Nephron progenitor cell (in vitro differentiated cells): ENCODE measurements around the gene SMARCA2.
A peak's percentile ranks its signal among the peaks of the same experiment; 100 is the strongest.

Experiments
- DNase-seq: peaks from one replicate; pipeline ENCODE4 v3.0.0; 2021
- H3K27ac Mint-ChIP-seq: 2 replicates; pipeline ENCODE4 v1.8.0; 2021; ENCODE audit warnings: mild to moderate bottlenecking, moderate library complexity, mixed read lengths
- H3K27me3 Mint-ChIP-seq: 2 replicates; pipeline ENCODE4 v1.8.0; 2021; ENCODE audit warnings: mild to moderate bottlenecking, low read depth, mixed read lengths; ENCODE audit not compliant: poor library complexity
- H3K36me3 Mint-ChIP-seq: 2 replicates; pipeline ENCODE4 v1.8.0; 2021; ENCODE audit warnings: low read depth, mixed read lengths
- H3K4me1 Mint-ChIP-seq: 2 replicates; pipeline ENCODE4 v1.8.0; 2021; ENCODE audit warnings: mixed read lengths
- H3K4me3 Mint-ChIP-seq: 2 replicates; pipeline ENCODE4 v1.8.0; 2021; ENCODE audit warnings: mild to moderate bottlenecking, moderate library complexity, mixed read lengths
- H3K9me3 Mint-ChIP-seq: 2 replicates; pipeline ENCODE4 v1.8.0; 2021; ENCODE audit warnings: mild to moderate bottlenecking, moderate library complexity, mixed read lengths
- TF ChIP-seq, protein P1 (sequence below): fragments of 200-600 bp; sonication (generic); IDR thresholded peaks from 2 replicates; pipeline ENCODE4 v1.5.0; 2021; ENCODE audit warnings: antibody characterized with exemption

The SMARCA2 gene

DNA sequence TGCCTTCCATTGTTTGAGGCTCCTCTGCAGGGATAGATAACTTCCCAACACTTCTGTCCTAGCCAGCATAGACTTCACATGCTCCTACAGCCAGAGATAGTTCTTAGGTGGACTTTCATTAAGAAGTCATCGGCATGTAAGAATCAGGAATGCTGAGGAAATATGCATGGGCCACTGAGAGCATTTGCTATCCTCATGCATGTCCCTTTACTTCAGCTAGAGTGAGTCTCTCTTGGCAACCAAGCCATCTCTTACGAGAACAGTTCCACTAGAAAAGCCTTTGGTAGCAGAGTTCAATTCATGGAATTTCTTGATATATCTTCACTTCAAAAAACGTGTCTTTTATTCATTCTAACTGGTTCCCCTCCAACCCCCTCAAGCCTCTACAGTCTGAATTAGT lies 202.4 kb downstream of the SMARCA2 start:
- H3K36me3 Mint-ChIP-seq, result no peaks in the 10 kb centered on the region
- H3K4me1 Mint-ChIP-seq, result peaks cover 5% of the 10 kb centered on the region
- DNase-seq, result no peak
- H3K9me3 Mint-ChIP-seq, result peaks cover 10% of the 10 kb centered on the region
- no peak overlapping the region for H3K27ac Mint-ChIP-seq
- TF ChIP-seq, protein P1, sequence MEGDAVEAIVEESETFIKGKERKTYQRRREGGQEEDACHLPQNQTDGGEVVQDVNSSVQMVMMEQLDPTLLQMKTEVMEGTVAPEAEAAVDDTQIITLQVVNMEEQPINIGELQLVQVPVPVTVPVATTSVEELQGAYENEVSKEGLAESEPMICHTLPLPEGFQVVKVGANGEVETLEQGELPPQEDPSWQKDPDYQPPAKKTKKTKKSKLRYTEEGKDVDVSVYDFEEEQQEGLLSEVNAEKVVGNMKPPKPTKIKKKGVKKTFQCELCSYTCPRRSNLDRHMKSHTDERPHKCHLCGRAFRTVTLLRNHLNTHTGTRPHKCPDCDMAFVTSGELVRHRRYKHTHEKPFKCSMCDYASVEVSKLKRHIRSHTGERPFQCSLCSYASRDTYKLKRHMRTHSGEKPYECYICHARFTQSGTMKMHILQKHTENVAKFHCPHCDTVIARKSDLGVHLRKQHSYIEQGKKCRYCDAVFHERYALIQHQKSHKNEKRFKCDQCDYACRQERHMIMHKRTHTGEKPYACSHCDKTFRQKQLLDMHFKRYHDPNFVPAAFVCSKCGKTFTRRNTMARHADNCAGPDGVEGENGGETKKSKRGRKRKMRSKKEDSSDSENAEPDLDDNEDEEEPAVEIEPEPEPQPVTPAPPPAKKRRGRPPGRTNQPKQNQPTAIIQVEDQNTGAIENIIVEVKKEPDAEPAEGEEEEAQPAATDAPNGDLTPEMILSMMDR, result no peak
- H3K27me3 Mint-ChIP-seq, result no peaks in the 10 kb centered on the region
- H3K4me3 Mint-ChIP-seq, result no peak overlapping the region

DNA sequence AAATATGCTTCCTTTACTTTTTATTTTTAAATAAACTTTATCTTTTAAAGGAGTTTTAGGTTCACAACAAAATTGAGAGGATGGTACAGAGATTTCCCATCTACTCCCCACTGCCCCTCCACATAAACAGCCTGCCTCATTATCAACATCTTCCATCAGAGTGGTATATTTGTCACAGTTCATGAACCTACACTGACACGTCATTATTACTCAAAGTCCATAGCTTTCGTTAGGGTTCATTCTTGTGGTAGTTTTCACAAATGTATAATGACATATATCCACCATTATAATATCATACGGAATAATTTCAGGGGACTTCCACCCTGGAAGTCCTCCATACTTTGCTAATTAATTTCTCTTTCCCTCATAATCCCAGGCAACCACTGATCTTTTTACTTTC lies 204.9 kb downstream of the SMARCA2 start:
- H3K36me3 Mint-ChIP-seq, result no peaks in the 10 kb centered on the region
- TF ChIP-seq, protein P1, result no peak
- H3K27ac Mint-ChIP-seq, result no peak overlapping the region
- no peak overlapping the region for H3K4me3 Mint-ChIP-seq
- no peaks in the 10 kb centered on the region for H3K4me1 Mint-ChIP-seq
- no peak for DNase-seq
- peaks cover 27% of the 10 kb centered on the region for H3K9me3 Mint-ChIP-seq
- no peaks in the 10 kb centered on the region for H3K27me3 Mint-ChIP-seq

DNA sequence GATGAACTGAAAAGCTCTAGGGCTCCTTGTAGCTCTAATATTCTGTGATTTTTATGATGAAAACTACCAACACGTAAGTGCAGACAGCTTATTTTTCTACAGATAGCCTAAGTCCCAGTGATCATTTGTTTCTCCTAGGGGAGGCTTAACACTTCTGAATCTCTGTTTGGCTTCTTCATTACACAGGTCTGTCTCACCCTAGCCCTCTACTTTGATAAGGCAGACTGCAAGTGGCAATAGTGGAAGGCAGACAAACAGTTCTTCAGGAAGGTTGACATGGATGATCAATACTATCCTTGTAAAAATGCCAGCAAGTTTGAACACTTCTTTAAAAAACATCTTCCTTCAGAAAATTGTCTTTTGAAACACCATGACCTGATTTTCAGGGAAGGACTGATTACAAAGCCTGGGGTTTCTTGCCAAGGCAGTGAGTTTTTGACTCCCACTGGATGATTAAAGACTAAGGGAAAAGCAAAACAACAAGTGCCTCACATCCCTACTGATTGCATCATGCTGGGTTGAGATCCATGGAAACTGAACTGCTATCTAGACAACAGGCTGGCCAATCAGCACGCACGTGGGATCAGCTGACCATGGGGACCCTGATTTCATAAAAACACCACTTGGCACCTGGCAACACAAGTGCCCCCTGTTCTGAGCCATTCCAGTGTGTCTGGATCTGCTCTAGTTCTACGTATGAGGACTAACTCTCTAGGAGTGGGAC lies 212.2 kb downstream of the SMARCA2 start:
- H3K4me1 Mint-ChIP-seq, result peaks cover 18% of the 10 kb centered on the region
- H3K27me3 Mint-ChIP-seq, result peaks cover 3% of the 10 kb centered on the region
- H3K36me3 Mint-ChIP-seq, result no peaks in the 10 kb centered on the region
- no peak overlapping the region for H3K4me3 Mint-ChIP-seq
- peak overlapping the region; percentile 51 for H3K27ac Mint-ChIP-seq
- no peak for DNase-seq
- peaks cover 24% of the 10 kb centered on the region for H3K9me3 Mint-ChIP-seq
- TF ChIP-seq, protein P1, result no peak

DNA sequence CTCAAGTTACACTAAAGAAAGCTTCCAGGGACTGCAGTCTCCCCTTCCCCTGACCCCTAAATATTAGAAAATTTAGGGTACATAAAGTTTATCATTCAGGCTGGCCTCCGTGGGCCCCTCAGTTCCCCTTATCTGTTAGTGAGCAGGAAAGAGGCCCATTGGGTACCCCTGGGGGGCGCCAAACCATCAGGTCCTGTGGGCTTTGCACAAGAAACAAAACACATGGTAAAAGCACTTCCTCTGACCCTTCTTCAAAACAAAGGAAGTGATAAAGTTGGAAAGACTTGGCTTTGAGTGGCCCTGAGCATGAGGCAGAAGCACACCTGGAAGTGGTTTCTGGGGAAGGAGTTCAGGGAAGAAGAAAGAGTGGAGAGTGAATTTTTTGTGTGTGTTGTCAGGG lies 213.0 kb downstream of the SMARCA2 start:
- TF ChIP-seq, protein P1, result no peak
- Mint-ChIP-seq H3K27me3 (peaks cover 3% of the 10 kb centered on the region), H3K4me1 (peaks cover 18% of the 10 kb centered on the region), H3K27ac (no peak overlapping the region), H3K9me3 (peaks cover 16% of the 10 kb centered on the region), H3K36me3 (no peaks in the 10 kb centered on the region), H3K4me3 (no peak overlapping the region)
- peak; percentile 17 for DNase-seq

DNA sequence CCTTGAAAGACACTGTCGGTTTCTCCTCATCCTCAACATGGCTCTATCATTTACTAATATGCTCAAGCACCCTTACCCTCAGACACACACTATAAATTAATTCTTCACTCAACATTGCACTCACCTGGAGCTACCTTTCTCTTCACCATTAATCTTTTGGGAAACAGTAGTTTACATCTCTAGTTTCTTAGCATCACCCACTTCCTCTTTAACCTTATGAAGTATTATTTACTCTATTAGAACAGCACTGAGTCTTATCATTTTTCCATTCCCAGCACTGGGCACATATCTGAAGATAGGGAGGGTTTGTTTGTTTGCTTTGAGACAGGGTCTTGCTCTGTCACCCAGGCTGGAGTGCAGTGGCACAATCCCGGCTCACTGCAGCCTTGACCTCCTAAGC lies 213.5 kb downstream of the SMARCA2 start:
- no peak for DNase-seq
- H3K9me3 Mint-ChIP-seq, result peaks cover 13% of the 10 kb centered on the region
- no peak overlapping the region for H3K4me3 Mint-ChIP-seq
- peaks cover 3% of the 10 kb centered on the region for H3K27me3 Mint-ChIP-seq
- no peak overlapping the region for H3K27ac Mint-ChIP-seq
- no peaks in the 10 kb centered on the region for H3K36me3 Mint-ChIP-seq
- TF ChIP-seq, protein P1, result no peak
- peaks cover 23% of the 10 kb centered on the region for H3K4me1 Mint-ChIP-seq

DNA sequence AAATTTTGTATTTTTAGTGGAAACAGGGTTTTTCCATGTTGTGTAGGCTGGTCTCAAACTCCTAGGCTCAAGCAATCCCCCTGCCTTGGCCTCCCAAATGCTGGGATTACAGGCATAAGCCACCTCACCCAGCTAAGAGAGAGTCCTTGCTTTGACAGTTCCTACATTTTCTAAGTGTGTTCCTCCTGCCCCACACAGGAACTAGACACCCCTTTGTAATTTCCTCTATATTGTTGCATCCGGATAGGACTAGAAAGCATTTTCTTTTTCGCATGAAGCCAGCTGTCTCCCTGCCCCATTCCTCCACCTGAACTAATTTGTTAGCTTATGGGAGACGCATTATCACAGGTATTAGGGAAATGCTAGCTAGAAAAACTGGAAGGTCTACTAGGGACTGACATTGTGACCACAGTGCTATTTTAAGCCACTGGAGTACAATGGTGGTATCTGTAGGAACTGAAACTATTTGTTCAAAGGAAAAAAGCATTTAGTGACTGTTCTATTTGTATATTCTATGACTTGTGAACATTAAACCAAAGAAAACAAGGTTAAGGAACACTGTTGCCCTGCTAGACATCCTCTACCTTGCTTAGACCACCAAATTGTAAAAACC lies 214.1 kb downstream of the SMARCA2 start:
- peaks cover 9% of the 10 kb centered on the region for H3K9me3 Mint-ChIP-seq
- no peaks in the 10 kb centered on the region for H3K36me3 Mint-ChIP-seq
- H3K4me1 Mint-ChIP-seq, result peaks cover 25% of the 10 kb centered on the region
- H3K27ac Mint-ChIP-seq, result no peak overlapping the region
- TF ChIP-seq, protein P1, result no peak
- no peak overlapping the region for H3K4me3 Mint-ChIP-seq
- DNase-seq, result no peak
- H3K27me3 Mint-ChIP-seq, result peaks cover 3% of the 10 kb centered on the region
